CMK (cell line): ENCODE results near the gene CTNNBL1.

ENCODE experiments used
- DNase-seq: peaks from one replicate; pipeline ENCODE4 v3.0.0-alpha.2; 2010; ENCODE audit warnings: low read depth

CTNNBL1 gene

DNA sequence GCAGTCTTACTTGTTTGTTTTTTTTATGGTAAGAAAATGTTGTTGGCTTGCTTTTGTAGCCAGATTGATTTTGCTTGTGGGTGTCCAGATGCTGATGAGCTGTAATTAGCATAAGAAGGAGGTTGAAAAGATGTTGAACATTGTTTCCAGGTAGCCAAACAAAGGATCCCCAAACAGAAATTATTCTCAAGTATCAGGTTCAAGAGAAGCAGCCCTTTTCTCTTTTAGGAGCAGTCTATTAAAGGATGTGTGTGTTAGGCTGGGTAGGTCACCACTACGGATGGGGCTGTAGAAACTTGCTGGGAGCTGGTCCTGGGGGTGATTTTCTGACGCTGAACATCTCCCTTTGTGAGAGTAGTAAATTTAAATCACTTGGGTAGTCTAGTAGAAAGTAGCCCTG, 122.2 kb downstream of the CTNNBL1 start:
- DNase-seq, result no peak

DNA sequence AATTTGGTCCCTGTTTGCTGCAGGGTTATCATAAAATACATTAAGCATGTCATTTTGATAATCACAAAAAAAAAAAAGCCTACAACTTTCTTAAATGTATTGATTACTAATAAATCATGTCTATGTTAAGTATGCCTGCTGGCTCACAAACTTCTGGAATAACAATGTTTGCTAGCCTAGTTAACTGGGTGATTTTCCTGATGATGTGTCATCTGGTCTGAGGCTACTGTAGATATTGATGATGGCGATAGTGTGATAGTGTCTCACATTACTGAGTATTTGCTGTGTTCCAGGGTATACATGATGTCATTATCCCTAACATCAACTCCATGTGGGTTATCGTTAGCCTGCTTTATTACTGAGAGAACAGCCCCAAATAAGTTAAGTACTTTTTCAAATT, 122.9 kb downstream of the CTNNBL1 start:
- DNase-seq, result no peak

GRCh38 chr20:37821696-37822095, 127.9 kb downstream of the CTNNBL1 start:
- DNase-seq, result no peak

DNA sequence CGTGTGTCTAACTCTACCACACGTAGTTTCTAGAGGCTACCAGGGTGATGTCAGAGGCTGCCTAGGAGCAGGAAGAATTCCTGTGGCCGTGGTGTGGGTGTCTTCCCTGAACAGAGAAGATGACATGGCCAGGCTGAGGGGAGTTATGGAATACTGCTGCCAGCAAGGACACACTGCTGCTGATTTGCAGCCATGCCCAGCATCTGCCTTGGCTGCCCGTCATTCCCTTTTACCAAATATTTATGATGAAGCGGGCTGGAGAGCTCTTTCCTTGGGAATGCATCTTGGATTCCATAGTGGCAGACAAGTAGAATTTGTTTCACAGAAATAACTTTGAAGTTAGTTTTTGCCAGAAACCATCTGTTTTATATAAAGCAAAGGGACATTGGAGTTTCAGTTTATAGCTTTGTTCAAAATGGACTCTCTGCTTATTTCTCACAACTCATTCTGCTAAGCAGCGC, 128.3 kb downstream of the CTNNBL1 start:
- DNase-seq, result no peak

- no peak for DNase-seq
These were observed 129.6 kb downstream of the CTNNBL1 start for GRCh38 chr20:37823296-37823980.

- DNase-seq, result no peak
These were observed 133.8 kb downstream of the CTNNBL1 start for GRCh38 chr20:37827605-37828004.

DNA sequence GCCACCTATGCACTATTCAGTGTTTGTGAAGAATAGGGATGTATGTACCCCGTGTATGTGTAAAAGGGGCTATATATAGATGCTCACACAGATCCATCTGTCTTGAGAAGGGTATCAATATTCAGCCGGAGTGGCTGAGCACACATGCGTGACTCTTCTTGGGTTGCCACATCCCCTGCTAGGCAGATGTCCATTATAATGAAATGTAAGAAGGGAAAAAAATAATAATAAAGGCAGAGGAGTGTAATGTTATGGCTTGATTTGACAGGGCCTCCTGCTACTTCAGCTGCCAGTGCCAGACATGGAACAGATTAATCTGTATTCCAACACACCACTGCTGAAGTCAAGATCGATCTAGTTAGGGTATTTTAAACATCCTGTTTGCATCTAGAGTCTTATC, 134.9 kb downstream of the CTNNBL1 start:
- DNase-seq, result no peak

GRCh38 chr20:37829128-37829527, 135.3 kb downstream of the CTNNBL1 start:
- DNase-seq, result no peak

- no peak for DNase-seq
These were observed 139.5 kb downstream of the CTNNBL1 start for GRCh38 chr20:37833221-37833896.

DNA sequence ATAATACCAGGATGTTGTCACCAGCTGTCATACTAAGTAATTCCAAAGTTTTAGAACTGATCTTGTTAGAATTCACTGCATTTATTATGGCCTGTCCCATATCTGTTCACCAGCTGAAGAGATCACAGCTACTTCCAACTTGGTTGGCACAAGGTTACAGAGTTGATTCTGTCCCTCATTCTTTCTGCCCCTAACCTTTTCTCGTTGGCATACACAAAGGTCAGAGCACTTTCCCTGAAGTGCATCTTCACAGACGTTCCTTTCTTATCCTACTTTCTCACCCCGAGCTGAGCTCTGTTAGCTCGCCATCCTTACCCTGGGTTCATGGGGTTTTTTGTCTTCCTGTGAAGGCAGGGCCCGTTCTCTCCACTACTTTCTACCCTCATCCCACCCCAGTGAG, 143.1 kb downstream of the CTNNBL1 start:
- DNase-seq, result no peak

DNA sequence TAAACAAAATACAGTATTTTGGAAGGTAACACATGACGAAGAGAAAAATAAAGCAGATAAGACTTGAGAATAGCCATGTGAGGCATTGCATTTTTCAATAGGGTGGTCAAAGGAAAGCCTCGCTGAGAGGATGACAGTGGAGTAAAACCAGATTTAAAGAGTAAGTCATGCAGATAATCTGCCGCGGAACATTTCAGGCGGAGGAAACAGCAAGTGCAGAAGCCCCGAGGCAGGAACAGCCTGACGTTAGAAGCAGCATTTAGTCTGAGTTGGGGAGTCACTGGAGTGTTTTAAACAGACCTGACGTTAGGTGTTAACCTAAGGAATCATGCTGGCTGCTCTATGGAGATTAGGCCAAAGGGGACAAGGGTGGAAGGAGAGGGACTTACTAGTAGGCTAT, 144.1 kb downstream of the CTNNBL1 start:
- no peak for DNase-seq

DNA sequence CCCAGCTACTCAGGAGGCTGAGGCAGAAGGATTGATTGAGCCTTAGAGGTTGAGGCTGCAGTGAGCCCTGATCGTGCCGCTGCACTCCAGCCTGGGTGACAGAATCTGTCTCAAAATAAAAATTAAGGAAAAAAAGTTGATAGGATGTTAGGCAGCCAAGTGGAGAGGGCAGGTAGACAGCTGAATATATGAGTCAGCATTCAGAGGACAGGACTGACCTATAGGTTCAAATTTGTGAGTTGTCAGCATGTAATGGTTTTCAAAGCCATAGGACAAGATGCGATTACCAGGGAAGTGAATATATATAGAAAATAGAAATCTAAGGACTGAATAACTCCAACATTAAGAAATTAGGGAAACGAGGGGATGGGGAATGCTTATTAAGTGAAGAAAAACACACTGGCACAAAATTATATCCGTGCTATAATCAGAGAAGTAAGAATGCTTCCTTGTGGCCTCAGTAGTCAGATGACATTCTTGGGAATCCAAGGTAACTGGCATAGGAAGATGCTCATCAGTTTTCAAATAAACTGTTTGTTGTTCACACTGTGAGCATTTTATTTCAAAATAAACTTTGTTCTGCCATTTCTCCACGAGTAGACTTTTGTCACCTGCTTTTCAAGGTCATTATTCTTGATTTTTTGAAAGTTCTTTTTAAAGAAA, 145.1 kb downstream of the CTNNBL1 start:
- no peak for DNase-seq

DNA sequence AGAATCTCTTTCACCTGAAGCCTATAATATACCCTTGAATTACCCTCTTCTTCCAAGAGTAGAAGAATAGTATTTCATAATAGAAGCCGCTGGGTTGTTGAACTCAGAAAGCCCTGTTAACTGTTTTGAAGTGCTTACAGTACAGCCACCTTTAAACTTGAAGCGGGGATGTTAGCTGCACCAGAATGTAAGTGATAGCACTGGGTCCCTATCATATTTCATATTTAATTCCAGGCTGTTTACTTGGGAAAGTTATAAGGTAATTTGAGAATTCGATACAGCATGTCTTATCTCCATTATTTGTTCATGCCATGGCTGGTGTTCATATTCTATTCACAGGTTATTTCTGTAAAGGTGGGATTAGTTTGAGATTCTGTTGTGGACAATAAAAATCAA, 145.6 kb downstream of the CTNNBL1 start:
- DNase-seq, result no peak

GRCh38 chr20:37839955-37840354, 146.1 kb downstream of the CTNNBL1 start:
- DNase-seq, result no peak

DNA sequence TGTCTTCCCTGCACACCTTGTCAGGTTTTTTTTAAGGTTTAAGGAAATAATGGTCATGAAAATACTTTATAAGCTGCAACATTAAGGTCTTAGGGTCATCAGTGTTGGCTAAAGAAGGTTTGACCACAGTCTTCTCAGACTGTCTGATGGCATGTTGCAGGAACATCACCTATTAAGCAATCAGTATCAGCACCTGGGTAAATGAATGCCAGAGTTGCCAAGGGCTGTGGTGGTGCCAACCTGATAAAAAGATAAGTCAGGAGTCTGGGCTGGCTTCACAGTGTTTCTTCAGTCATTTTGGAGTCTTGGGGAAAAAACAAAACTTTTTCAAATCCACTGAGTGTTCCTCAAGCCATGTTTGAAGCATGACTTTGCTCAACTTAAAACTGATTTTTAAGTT, 147.6 kb downstream of the CTNNBL1 start:
- DNase-seq, result no peak

DNA sequence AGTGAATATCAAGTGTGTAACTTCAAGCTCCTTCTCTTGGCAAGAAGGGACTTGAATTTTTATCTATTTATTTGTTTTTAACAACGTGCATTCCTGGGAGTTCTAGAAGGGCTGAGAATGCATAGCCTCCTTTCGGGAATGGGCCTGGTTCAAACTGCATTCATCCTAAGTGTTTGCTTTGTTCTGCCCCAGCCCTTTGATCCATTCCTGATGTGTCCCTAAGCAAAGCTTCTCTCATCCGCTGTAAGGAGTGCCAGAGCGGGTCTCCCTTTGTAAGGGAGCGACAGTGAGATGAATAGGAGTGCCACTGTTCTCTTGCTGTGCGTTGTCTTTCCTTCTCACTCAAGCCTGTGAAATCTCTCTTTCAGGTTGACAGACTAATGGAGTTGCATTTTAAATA, 148.1 kb downstream of the CTNNBL1 start:
- DNase-seq, result no peak

DNA sequence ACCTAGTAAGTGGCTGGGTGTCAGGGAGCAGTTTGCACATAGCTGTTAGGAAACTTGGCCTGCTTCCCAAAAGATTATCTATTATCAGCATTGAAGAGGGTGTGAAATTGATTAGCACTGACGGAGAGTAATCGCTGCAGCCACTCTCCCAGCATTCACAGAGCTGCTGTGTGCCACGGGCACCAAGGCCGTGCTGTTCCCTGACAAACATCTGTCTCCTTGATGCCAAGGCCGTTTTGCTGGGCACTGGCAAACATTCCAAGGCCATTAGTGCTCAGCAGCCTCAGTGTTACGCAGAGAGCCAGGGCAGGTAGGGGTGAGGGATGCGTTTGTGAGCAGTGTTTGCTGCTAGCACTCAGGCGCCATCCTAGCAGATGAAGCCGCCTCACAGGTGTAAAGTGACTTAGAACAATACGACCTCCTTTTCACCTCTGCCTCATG, 151.4 kb downstream of the CTNNBL1 start:
- no peak for DNase-seq

DNA sequence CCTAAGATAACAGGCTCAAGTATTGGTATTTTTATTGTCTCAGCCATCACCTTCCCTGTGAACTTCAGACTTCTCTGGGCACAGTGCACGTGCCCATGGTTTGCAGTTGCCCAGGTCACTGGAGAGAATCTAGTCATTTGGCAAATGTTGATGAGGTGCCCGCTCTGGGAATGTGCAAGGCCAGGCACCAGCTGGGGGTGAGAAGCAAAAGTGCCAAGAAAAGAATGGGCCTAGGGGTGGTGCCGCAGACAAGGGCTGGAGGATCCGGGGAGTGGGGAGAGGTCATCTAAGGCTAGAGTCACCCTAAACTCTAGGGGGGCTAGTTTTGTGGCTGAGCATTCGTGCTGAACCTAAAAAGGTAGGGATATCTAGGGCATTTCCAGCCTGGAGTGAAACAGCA, 152.0 kb downstream of the CTNNBL1 start:
- DNase-seq, result no peak

DNA sequence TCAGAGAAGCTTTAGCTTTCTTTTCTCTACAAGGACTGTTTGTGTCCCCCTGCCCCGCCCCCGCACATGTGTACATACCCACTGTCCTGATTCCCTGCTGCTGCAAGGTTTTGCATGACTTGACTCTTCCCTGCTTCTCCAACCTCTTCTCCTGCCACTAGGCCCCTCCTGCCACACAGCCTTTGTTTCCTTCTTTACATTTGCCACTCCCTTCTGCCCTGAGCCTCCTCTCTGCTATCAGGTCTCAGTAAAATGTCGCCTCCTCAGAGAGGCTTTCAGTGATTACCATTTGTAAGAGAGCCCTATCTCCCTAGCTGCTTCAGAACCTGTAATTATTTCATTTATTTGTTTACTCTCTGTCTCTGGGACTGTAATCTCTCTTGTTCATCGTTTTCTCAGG, 152.7 kb downstream of the CTNNBL1 start:
- no peak for DNase-seq

GRCh38 chr20:37848706-37849105, 154.9 kb downstream of the CTNNBL1 start:
- DNase-seq, result no peak

- DNase-seq, result no peak
These were observed 155.3 kb downstream of the CTNNBL1 start for GRCh38 chr20:37849156-37849555.

GRCh38 chr20:37849566-37849965, 155.7 kb downstream of the CTNNBL1 start:
- no peak for DNase-seq

- no peak for DNase-seq
These were observed 156.3 kb downstream of the CTNNBL1 start for GRCh38 chr20:37850036-37850592.
